GM18499 (cell line): ENCODE results near the gene SHROOM3.

ENCODE experiments used
- ATAC-seq: cut with Tn5 transposase; IDR thresholded peaks from one replicate; pipeline ENCODE4 v1.9.1; 2021; ENCODE audit warnings: moderate number of reproducible peaks; ENCODE audit not compliant: insufficient read depth, unreplicated experiment

Gene SHROOM3

GRCh38 chr4:76733068-76733771 lies 298.2 kb downstream of the SHROOM3 start:
- no peak for ATAC-seq

DNA sequence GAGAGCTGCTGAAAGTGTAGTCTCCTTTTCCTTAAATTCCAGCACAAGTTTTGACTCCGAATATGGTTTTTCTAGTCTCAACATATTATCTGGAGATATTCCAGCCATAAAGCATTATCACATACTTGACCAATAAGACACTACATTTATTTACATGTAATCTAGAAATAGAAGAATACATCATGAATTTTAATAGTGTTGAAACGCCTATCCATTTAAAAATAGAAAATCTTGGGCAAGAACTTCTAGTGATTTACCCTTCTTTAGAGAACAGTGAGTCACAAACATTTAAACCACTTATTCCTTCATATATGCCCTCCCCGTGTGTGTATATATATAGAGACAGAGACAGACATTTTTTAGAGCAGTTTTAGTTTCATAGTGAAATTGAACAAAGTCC lies 301.4 kb downstream of the SHROOM3 start:
- no peak for ATAC-seq

DNA sequence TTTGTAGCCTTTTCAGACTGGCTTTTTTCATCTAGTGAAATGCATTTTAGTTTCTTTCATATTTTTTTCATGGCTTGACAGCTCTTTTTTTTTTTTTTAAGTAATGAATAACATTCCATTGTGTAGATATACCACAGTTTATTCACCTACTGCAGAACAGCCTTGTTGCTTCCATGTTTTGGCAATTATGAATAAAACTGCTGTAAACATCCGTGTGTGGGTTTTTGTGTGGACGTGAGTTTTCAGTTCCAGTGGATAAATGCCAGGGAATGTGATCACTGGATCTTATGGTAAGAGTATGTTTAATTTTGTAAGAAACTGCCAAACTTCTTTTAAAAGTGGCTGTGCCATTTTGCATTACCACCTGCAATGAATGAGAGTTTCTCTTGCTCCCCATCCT lies 302.2 kb downstream of the SHROOM3 start:
- ATAC-seq = no peak

DNA sequence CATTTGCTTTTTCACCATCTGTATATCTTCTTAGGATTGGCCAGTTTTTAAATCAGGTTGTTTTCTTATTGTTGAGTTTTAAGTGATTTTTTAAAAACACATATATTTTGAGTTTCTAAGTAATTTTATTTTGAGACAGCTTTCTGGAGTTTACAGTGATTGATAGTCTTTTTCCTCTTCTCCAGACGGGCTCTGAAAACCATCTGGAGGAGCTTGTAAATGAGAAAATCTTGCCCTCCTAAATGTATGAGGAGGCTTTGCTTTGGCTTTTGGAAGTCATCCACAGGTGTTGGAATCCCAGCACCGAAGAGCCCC lies 302.7 kb downstream of the SHROOM3 start:
- no peak for ATAC-seq

- ATAC-seq = no peak
Measured at GRCh38 chr4:76738086-76738931, 303.3 kb downstream of the SHROOM3 start.

DNA sequence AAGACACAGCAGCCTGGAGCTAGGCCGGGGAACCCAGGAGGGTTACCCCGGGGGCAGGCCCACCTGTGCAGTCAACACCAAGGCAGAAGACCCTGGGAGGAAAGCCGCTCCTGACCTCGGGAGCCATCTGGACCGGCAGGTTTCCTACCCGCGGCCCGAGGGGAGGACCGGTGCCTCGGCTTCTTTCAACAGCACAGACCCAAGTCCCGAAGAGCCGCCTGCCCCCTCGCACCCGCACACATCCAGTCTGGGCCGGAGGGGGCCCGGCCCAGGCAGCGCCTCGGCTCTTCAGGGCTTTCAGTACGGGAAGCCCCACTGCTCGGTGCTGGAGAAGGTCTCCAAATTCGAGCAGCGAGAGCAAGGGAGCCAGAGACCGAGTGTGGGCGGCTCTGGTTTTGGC lies 305.2 kb downstream of the SHROOM3 start:
- ATAC-seq = no peak

GRCh38 chr4:76740866-76741662 lies 306.0 kb downstream of the SHROOM3 start:
- no peak for ATAC-seq

GRCh38 chr4:76741663-76742020 lies 306.6 kb downstream of the SHROOM3 start:
- no peak for ATAC-seq

DNA sequence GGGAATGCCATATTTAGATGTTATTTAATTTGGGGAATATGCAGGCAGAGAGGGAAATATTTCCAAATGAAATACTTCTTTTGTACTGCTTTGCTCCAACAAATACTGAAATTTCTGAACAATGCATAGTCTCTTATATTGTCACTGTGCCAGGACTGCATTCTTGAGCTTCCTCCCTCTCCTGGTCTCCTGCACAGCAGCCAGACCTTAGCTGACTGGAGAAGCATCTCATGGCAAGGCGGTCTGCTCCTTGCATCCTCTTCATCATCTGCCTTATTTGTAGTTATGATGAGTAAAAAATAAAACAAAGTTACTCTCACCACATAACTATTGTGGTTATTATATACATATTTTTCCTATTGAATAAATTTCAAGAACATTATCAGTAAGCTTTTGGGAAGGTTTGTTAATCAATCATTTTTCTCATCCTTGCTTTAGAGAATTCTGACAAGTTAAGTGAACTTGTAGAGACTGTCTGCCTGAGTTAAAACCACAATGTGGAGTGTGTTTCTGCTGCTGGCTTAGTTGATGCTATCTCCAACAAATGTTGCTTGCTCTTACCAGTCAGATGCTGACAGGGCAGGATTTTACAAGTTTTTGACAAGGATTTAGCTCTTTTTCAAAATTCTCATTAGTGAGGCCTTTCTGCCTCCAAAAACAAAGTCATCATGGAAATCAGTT lies 309.4 kb downstream of the SHROOM3 start:
- no peak for ATAC-seq

DNA sequence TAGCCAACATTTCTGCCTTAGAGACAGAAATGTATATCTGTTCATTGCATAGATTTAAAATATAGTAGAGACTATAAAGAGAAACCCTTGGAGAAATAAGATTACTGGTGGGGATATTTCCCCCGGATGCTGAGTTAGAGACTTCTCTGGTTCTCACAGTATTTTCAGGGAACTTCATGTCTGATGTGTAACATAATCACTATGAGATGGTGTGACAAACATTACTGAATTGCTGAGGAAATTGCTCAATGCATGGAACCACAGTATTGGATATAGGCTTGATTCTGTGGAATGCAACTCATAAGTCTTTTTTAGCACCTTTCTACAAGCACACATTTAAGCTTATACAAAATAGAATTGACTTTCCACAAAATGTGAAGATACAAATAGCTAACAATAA lies 310.2 kb downstream of the SHROOM3 start:
- ATAC-seq = no peak

DNA sequence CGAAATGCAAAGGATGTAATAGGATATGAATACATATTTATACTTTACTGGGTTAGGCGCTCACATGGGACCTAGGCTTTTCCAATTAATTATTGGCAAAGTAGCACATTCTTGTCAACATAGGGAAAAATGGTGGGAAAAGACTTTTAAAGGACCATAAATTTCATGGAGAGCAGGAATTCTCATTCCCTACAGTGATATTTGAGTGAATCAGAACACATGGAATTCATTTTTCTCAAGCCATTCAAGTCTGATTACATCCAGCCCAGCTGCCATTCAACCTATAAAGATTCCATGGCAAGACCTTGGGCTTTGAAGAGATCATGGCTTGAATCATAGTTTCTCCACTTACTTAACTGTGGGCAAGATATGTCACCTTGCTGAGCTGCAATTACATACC lies 312.5 kb downstream of the SHROOM3 start:
- no peak for ATAC-seq

GRCh38 chr4:76748649-76749048 lies 313.6 kb downstream of the SHROOM3 start:
- no peak for ATAC-seq

DNA sequence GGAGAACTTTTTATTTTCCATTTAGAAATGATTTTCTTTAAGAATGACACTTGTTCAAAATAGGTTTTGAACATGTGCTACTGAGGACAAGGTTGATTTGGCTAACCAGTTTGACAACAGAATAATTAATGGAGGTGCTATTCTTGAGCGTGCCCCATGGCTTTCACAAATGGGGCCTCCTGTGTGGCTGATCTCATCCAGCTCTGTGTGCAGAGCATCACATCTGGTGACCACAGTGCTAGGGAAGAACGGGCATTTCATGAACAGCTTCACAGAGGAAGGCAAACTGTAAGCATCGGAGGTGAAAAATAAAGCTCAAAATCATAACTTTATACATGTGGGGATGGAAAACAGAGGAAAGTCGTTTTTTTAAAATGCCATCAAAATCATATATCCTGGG lies 314.3 kb downstream of the SHROOM3 start:
- no peak for ATAC-seq

DNA sequence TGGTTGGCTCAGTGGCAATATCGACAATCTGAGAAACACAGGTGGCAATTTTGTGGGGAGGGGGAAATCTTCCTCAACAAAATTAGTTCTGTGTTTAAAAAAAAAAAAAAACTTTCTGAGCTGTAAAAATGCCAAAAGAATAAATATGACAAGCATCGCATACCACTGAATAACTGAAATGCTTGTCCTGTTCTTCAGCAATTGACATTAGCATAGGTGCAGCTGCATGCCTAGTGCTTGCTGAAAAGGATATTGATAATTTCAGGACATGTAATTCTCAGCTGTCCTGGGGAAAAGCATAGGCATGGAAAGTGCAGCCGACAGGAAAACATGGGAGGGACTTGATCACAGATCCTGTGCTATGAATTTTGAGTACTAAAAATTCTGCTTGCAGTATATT lies 315.7 kb downstream of the SHROOM3 start:
- ATAC-seq = no peak

DNA sequence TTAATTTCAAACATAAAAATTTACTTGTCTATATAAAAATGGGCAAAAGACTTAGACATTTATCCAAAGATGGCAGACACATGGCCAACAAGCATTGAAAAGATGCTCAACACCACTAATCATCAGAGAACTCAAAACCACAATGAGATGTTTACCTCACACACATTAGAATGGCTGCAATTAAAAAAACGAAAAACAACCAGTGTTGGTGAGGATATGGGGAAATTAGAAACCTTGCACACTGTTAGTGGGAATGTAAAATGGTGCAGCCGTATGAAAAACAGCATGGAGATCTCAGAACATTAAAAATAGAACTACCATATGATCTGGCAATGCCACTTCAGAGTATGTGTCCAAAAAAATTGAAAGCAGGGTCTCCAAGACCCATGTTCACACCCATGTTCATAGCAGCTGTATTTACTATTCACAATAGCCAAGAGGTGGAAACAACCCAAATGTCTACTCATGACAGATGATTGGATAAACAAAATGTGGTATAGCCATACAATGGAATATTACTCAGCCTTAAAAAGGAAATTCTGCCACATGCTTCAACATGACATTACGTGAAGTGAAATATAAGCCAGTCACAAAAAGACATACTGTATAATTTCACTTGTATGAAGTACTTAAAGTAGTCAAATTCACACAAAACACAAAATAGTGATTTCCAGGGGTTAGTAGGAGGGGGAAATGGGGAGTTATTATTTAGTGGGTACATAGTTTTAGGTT lies 316.7 kb downstream of the SHROOM3 start:
- ATAC-seq = no peak

DNA sequence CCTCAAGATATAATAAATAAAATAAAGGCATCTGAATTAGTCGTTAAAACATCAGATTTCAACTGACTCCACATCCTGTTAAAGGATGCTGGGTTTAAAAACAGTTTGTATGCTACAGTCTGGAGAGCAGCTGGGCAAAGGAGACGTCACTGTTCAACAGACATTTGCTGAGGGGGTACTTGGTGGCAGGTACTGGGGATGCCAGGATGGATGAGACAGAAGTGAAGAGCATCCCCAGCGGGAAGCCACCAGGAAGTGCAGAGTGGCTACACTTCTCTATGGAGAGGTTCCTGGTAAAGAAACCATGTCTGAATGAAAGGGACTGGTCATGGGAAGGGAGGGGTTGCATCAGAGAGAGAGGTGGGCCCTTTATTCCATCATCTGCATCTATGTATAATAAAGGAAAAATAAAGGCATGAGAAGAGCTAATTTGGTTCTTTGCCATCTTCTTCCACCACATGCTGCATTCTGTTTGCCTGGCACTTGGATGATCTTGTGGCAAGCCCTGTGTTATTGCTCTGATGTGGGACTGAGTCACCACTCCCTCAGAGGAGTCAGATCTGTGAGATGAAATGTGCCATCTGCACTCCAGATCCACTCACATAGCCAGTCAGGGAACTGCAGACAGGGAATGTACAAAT lies 318.0 kb downstream of the SHROOM3 start:
- no peak for ATAC-seq

DNA sequence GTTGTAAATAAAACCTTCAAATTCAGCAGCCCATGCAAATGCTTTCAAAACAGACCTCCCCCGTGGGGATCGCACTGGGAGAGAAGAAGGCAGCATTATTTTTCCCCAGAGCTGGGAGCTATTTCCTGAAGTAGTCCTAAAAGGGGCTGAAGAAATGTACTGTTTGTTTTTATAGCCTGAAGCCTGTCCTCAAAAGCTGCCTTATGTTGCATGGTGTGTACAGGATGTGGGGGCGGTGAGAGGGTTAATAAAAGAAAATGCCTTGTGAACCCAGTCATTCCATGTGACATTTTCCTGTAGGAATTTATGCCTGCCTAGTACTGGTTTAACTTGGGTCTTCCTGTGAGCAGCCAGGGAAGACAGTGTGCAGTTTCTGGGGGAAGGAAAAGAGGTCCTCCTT lies 318.8 kb downstream of the SHROOM3 start:
- ATAC-seq = no peak

DNA sequence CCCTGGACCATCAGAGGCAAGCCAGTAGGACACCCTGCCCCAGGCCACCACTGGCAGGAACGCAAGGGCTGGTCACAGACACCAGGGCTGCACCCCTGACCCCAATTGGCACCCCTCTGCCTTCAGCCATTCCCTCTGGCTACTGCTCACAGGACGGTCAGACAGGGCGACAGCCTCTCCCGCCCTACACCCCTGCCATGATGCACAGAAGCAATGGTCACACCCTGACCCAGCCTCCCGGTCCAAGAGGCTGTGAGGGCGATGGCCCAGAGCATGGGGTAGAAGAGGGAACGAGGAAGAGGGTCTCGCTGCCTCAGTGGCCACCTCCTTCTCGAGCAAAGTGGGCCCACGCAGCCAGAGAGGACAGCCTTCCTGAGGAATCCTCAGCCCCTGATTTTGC lies 319.4 kb downstream of the SHROOM3 start:
- ATAC-seq = no peak

DNA sequence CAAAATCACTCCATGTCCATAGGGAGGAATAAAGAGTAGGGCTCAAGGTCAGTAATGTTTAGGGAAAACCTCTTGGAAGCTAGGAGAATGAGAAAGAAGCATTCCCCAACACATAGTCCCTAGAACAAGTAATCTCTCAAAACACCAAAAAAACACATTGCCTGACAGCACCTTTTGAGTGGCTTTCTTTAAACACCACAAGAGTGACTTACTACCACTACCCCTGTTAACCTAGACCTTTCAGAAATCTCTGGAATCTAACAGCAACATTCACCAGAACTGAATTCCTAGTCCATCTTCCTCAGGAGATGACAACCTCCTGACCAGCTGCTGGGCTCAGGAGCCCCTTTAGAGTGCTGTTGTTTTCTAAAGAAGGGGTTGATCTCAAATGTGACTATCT lies 320.7 kb downstream of the SHROOM3 start:
- ATAC-seq = no peak

- no peak for ATAC-seq
Measured at GRCh38 chr4:76756416-76756815, 321.4 kb downstream of the SHROOM3 start.
